GM18907 (cell line): ENCODE data around the gene TRPM3.
A peak's percentile ranks its signal among the peaks of the same experiment; 100 is the strongest.

ENCODE experiments used
- ATAC-seq: cut with Tn5 transposase; IDR thresholded peaks from one replicate; pipeline ENCODE4 v1.9.1; 2021; ENCODE audit warnings: mild to moderate bottlenecking, moderate library complexity; ENCODE audit not compliant: unreplicated experiment

TRPM3 gene

DNA sequence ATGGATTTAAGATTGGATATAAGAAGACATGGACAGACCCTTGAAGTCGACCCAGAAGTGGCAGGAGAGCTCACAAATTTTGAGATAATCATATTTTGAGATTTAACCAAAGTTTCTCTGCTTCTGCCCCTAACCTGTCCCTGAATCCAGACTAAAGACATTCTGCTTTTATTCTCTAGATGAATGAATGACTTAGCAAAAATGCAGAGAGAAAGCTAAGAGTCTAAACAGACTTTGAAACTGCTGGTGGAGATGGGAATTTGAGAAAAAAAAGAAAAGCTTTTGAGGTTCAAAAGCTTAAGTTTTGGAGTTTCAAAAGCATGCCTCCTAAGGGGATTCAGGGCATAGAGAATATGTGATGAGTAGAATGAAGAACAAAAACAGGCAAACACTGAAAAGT is 621.8 kb downstream of the TRPM3 start:
- no peak for ATAC-seq

DNA sequence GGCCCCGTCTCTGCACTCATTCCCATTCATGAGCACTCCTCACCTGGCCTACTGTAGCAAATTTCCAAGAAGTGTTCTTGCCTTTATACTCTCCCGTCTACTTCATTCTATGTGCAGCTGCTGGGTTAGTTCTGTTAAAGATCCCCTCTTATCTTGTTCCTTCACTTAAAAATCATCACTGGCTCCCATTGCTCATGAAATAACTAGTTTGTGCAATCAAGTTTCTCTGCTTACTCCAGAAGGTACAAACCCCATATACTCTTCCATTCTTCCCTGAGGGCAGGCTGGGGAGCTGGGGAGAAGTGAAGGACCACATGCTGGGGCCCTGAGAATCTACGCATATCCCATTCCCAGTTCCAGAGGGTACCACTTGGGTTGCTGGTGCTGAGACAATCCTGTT is 622.6 kb downstream of the TRPM3 start:
- ATAC-seq: no peak

DNA sequence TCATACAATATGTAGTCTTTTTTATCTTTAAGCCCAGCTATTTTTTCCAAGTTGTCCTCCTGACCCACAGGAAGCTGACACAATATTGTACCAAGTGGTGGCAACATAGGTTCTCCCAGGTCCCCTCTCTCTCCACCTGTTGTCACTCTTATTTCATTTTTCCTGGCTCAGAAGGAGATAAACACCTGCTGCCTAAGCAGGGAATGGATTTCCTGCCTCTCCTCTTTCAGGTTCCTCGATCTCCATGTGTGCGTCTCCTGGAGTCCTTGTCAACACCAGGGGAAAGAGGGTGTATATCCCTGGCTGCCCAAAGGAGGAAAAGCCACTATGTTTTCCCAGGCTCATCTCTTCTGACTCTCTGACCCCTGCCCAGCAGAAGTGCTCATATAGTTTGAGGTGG is 625.2 kb downstream of the TRPM3 start:
- ATAC-seq: no peak

DNA sequence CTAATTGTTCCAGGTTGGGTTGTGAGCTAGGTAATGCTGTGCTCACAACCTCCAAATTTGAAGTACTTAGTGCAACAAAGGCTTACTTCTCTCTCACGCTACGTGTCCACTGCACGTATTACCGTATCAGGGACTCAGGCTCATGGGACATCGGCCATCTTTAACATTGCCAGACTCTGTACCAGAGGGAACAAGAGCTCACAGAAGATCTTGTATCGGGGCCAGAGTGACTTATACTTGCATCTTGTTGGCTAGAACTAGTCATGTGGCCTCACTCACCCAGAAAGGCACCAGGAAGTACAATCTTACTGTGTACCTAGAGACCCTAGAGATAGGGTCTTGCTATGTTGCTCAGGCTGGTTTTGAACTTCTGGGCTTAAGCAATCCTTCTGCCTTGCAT is 625.9 kb downstream of the TRPM3 start:
- ATAC-seq: no peak

DNA sequence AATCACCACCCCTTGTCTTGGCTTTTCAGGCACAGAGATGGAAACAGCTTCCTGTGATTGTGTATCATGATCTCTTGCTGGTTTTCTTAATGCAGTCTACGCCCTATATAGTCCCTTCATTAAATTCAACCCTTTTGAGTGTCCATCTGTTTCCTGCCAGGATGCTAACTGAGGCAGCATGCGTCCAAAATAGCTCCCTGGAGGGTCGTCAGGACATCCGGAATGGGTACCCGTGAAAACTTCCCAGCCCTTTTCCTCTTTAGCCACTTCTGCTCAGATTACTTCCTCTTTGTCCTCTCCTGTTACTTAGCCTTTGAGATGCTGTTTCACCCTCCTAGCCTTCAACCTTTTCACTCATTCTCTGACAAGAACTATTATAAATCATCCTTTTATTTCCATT is 627.2 kb downstream of the TRPM3 start:
- no peak for ATAC-seq

DNA sequence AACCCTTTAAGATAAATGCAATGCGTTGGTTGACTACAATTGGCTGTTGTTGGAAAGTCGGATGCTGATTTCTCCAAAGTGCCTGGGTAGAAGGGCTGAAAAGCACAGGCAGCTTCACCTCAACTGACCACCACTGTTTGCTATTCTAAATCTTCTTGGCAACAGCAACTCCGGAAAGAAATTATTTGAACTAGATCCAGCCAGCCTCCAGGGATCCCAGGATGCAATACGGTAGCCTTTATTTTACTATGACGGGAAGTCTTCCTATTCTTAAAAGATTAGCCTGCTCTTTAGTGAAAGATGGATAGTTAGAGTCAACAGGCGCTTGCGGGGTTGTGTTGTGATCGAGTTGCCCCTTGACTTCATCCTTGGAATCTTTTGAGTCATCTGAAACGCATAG is 628.4 kb downstream of the TRPM3 start:
- no peak for ATAC-seq

DNA sequence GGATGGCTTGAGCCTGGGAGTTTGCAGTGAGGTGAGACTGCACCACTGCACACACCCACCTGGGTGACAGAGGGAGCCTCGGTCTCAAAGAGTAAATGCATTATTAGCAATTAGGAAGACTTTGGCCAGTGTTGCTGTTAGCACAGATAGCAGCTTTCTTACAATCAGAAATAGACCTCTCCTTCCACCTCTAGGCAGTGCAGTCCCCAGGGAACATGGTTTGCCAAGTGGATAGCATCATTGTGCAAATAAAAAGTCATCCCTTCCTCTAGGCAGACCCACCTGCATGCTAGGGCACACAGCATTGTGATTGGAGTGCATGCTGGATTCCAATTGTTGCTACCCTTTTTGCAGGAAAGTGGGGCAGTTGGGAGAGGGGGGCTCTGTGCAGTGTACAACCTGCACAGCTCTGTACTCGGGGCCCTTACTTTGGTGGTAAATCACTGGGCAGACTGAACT is 629.1 kb downstream of the TRPM3 start:
- ATAC-seq: no peak

DNA sequence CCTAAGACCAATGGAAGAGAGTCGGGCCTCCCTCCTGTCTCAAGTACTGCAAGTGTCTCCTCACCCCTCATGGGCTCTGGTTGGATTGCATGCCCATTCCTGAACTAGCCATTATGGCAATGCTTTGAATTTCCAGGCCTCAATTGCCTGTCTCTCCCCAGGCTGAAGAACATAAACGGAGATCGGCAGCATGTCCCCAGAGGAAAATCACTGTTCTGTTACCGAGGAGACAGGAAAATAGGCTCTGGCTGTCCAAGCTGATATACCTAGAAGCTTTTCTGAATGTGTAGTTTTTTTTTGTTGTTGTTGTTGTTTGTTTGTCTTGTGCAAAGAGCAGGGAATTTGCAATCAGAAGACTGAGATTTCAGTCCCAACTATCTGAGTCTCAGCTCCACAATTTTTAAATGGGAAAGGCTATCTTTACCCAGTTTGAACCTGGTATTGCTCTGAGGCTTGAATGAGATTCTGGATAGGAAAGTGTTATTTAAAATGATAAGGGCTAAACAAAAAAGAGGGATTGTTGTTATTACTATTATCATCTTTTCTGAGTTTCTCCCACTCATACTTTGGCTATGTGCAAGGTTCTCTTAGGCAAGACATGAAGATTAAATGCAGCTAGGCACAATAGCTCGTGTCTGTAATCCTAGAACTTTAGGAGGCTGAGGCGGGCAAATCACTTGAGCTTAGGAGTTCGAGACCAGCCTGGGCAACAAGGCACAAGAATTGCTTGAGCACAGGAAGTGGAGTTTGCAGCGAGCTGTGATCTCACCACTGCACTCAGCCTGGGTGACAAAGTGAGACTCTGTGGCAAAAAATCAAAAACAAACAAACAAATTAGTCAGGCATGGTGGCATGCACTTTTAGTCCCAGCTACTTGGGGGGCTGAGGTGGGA is 629.7 kb downstream of the TRPM3 start:
- ATAC-seq: no peak

DNA sequence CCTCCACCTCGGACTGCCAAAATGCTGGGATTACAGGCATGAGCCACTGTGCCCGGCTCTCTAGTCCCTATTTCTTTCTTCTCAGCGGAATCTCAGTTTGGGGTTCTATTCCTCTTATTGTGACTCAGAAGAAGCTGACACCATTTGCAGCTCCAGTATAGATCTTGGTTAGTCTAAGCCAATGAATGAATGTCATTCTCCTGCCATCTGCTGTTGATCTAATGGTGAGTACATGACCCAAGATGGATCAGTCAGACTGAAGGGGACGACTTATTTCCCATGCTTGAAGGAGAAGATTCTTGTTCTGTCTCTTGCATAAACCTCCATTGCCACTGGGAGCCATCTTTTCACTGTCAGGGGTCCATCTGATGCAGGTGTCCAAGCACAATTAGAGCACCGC is 630.9 kb downstream of the TRPM3 start:
- no peak for ATAC-seq

DNA sequence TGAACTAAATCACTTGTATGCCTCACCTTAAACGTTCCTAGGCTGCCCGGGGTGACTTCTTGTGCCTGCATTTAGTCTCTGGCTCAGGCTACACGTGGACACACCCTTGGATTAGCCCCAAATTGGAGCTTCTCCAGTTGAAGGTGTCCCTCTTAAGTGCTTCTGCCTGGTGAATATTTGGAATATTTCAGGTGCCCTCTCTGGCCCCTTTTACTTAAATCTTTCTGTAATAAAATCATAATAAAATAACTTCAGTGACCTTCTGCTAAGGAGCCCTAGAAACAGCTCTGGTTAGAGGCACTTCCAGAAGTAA is 632.7 kb downstream of the TRPM3 start:
- no peak for ATAC-seq

DNA sequence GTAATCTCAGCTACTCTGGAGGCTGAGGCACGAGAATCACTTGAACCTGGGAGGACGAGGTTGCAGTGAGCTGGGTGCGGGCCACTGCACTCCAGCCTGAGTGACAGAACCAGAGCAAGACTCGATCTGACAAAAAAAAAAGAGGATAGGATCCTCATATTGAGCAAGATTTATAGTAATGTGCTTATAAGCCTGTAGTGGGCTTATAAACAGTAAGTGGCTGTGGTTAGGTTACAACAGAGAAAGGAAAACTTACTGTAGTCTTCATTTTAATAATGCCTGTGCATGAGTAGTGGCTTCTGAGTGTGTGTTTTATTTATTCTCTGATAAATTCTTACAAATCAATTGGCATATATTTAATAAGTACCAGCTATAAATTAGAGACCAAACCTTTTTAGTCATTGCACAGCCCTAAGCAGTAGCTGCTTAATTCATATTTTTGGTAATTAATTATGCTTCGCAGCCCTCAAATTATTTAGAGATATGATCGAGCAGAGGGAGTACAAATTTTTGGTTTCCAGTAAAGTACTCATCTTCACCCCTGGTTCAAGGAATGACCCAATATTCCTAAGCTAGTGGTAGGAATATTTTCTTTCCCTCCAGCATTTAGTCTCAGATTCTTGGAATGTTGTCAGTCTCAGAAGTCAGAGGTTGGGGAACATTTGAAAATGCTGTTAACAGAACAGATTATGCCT is 633.2 kb downstream of the TRPM3 start:
- no peak for ATAC-seq

DNA sequence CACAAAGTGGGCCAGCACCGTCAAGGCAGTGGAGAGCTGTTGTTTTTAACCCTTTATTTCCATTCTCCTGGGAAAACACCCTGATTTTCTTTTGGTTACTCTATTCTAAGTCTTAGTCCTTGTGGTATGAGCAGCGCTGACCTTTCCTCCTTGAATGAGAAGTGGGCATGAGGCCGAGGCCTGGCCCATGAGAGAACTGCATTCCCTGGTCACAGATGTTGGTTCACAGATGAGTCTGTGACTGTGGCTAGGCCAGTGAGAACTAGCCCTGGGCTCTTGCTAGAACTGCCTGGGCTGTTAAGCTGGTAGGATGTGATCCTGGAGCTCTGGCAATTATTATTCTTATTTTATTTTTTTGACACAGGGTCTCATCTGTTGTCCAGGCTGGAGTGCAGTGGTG is 635.3 kb downstream of the TRPM3 start:
- ATAC-seq: no peak

DNA sequence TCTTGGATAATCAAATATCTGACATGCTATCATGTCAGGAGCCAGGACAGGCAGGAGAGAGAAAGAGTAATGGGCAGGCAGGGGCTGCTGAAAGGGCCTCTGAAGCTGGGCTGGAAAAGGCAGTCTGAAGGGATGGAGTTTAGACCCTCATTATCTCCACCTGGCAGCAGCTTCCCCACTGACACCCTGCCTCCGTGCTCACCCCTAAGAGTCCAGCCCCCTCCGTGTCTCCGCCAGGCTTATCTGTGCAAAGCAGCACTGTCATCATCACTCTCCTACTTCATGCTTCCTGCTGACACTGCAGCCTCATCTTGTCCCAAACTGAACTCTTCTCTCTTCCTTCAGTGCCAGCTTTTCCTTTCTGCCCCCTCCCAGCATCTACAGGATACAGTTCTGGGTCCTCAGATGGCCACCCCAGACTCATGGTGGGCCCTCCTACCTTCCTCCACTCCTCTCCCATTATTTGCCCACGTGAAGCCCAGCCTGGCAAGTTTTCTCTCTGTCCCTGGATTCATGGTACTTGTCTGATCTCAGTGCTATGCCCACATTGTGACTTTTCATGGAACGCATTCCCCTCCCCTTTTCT is 636.1 kb downstream of the TRPM3 start:
- no peak for ATAC-seq

DNA sequence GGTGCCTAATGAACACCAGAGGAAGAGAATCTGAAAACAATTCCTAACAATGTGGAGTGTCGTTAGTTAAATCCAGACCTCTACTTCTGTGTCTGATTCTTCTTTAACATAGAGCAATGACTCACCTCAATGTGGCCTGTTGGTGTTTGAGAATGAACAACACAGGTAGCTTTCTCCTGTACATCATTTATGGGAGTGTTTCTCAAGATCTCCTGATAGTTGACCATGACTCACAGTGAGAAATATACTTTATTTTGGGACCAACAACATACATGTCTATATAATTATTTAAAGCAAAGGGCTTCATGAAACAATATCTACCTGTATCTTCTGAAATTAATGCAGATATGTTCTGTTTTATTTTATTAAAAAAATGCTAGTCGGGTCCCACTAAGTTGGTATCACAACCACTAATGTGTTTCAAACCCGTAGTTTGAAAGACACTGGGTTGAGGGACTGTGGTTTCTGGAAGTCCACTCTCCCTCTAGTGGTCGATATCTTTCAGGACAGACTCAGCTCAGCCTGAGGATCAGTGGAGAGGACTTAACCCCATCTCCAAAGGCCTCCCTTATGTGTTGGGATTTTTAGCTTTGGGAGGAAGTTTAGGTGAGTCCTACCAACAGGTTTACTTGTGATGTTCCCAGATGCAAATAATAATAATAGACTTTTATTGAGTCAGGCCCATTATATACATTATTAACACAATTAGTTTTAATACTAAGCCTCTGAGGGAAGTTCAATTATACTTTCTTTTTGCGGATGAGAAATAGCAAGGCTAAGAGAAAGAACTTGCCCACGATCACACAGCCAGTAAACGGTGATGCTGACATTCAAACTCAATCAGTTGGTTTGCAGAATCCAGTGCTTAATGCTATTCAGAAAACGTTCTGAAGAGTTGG is 636.9 kb downstream of the TRPM3 start:
- peak; percentile 83 for ATAC-seq

DNA sequence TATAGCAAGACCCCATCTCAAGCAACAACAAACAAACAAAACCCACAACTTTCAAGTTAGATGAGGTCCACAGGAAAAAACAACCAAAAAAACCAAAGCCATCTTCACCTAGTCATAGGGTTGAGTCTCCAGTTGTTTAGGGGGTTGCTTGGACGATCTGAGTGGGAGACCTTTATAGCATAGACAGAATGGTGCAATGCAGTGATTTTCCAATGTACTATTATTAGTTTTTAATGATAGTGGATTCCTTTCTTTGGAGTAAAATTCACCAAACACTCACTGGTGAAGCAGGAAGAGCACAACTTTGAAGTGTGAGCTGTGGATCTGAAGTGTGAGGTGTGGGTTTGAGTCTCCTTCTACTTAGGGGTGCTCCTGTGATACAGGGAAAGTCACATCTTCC is 640.0 kb downstream of the TRPM3 start:
- ATAC-seq: no peak

DNA sequence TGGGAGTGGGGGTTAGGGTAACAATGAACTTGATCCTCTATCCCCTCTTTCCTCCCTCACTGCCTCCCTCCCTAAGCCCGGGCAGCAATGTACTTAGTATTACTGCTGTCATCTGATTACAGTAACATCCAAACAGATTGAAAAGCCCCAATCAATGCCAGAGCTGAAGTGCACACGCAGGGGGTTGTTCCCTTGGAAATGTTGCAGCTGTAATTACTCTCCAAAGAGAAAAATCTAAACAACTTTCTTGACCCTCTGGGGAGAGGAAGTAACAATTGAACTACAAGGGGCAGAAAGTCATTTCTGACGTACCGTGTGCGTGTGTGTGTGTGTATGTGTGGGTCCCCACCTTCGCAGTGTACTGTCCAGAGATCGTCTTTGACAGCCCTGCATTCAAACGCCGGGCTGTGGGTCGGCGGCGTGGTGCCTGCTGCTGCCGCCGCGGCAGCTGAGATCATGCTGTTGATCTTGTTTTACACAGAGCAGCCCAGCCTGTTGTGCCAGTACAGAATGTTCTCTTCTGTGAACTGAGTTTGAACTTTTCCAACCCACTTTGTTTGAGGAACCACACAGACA is 640.9 kb downstream of the TRPM3 start:
- ATAC-seq: no peak

DNA sequence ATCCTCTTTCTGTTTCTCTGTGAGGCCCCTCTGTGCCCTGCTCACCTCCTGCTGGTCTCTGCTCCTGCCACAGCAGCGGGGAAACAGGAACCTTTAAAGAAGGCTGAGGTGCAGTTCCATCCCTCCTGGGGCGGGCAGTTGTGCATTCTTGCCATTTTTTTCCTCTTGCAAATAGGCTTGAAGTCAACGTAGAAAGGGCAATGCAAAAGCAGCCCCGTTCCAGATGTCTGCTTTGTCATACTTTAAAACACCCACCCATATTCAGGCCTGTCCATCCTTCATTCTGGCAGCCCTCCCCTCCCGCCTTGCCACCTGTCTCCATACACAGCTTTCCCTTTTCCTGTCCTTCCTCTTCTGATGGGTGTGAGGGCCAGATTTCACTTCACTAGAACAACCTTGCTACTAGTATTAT is 641.5 kb downstream of the TRPM3 start:
- ATAC-seq: no peak
